A172 (cell line): ENCODE results near the gene AKNAD1. TPM values are rescaled to one million over a fixed set of nuclear protein-coding genes. Genes with fewer than 3 reads are reported as not detected.
"Not testable (repeated sequence)": the region's sequence is repeated elsewhere in the genome, so short reads cannot be mapped to it uniquely, and the experiment has no call there.

Experiments
- DNase-seq: peaks from one replicate; pipeline ENCODE4 v3.0.0-alpha.2; 2015; ENCODE audit warnings: low spot score
- total RNA-seq: library from RNA; depleted of rRNA; stranded (reverse); fragments of >200 nt; shearing (Covaris generic); gene quantifications from 2 replicates; pipeline ENCODE4 v1.2.3, GENCODE V29; 2014; rRNA removed

AKNAD1 gene
- total RNA-seq, 1 experiment from 2014 or later: not detected

DNA sequence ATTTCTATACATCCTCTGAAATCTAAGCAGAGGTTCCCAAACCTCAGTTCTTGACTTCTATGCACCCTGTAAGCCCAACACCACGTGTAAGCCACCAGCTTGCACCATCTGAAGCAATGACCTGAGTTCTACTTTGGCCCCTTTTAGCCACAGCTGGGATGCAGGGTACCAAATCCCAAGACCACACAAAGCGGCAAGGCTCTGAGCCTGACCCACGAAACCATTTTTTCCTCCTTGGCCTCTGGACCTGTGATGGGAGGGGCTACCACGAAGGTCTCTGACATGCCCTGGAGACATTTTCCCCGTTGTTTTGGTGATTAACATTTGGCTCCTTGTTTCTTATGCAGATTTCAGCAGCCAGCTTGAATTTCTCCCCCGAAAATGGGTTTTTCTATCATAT lies 71.6 kb downstream of the AKNAD1 start:
- DNase-seq: no peak

DNA sequence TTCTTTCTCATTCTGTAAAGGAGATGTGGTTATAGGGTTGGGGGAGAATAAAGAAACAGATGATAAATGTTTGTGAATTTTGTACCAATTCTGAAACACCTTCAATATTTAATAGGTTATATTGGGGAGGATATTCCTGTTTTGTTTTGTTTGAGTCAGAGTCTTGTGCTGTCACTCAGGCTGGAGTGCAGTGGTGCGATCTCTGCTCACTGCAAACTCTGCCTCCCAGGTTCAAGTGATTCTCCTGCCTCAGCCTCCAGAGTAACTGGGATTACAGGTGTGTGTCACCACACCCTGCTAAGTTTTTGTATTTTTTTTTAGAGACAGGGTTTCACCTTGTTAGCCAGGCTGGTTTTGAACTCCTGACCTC lies 75.3 kb downstream of the AKNAD1 start:
- DNase-seq: not testable (repeated sequence)

DNA sequence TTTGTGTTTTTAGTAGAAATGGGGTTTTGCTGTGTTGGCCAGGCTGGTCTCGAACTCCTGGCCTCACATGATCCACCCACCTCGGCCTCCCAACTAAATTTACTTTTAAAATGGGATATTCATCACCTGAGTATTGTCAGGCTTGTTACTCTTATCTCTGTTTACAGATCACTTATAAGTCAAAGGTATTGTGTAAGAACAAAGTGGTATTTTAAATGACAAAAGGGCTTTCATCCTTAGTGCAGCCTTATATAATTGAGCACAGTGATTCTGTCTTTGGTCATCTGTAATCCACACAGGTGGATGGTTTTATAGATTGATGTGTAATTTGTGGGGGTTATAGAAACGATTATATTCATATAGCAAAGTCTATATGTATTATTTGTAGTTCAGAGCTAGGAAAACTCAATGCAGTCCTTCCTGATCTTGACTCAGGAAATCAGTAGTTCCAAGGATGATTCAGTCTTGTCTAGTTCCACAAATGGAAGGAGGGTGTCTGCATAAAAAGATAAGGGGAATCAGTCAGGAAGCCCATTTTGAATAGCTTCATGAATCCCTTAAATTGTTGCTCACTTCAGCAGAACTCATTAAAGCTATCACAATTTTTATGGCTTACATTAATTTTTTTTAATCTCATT lies 75.8 kb downstream of the AKNAD1 start:
- no peak for DNase-seq

- DNase-seq: no peak
Measured at GRCh38 chr1:108779455-108779854, 77.4 kb downstream of the AKNAD1 start.

GRCh38 chr1:108777839-108778238 lies 79.1 kb downstream of the AKNAD1 start:
- DNase-seq: no peak

DNA sequence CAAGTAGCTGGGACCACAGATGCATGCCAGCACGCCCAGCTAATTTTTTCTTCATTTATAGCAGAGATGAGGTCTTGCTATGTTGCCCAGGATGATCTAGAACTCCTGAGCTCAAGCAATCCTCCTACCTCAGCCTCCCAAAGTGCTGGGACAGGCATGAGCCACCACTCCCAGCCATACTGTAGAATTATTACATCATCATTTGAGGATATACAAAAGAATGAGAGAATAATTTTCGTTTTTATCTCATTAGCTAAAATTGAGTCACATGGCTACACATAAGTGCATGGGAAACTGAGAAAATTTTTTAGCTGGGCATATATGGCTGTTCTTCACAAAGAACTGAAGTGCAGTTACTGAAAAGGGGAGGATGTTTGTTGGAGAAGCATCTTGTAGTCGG lies 89.2 kb downstream of the AKNAD1 start:
- no peak for DNase-seq

GRCh38 chr1:108767115-108767514 lies 89.8 kb downstream of the AKNAD1 start:
- DNase-seq: no peak

Other genes with a start within 250 kb of the AKNAD1 start
- gene HENMT1, start 196.0 kb downstream of the AKNAD1 start, total RNA-seq: not detected in 2 replicates
- gene PRPF38B, start 164.8 kb downstream of the AKNAD1 start, total RNA-seq: 13.7 and 15.2 TPM in 2 replicates
- not detected in 2 replicates for gene FNDC7, start 144.2 kb downstream of the AKNAD1 start, total RNA-seq
- gene STXBP3, start 110.4 kb downstream of the AKNAD1 start, total RNA-seq: 54.5 and 63.2 TPM in 2 replicates
- 33.4 and 38.6 TPM in 2 replicates for gene GPSM2, start 19.9 kb upstream of the AKNAD1 start, total RNA-seq
- 36.1 and 39.7 TPM in 2 replicates for gene CLCC1, start 106.4 kb upstream of the AKNAD1 start, total RNA-seq
- gene WDR47, start 185.0 kb upstream of the AKNAD1 start, total RNA-seq: 19.5 and 29.4 TPM in 2 replicates
- gene TAF13, start 218.9 kb upstream of the AKNAD1 start, total RNA-seq: 66.7 and 78.1 TPM in 2 replicates
- 16.0 and 17.2 TPM in 2 replicates for gene TMEM167B, start 233.7 kb upstream of the AKNAD1 start, total RNA-seq